H9 (cell line): ENCODE measurements around the gene OR4Q2. TPM values are rescaled to one million over a fixed set of nuclear protein-coding genes. Genes with fewer than 3 reads are reported as not detected.
"Not testable (repeated sequence)": the region's sequence is repeated elsewhere in the genome, so short reads cannot be mapped to it uniquely, and the experiment has no call there.

Experiments
- DNase-seq: peaks from one replicate; pipeline ENCODE4 v3.0.0-alpha.2; 2017
- H2AFZ ChIP-seq: one replicate; pipeline ENCODE4 v1.6.1; 2013; ENCODE audit warnings: mild to moderate bottlenecking, low read length, control low read depth, moderate library complexity
- H2AK5ac ChIP-seq: 2 replicates; pipeline ENCODE4 v1.6.1; 2013; ENCODE audit warnings: low read length, control low read depth, mixed read lengths; ENCODE audit not compliant: insufficient read length
- H2BK120ac ChIP-seq: one replicate; pipeline ENCODE4 v1.6.1; 2013; ENCODE audit warnings: low read depth, mild to moderate bottlenecking, low read length, control low read depth, inconsistent platforms; ENCODE audit not compliant: poor library complexity, severe bottlenecking
- H2BK12ac ChIP-seq: 2 replicates; pipeline ENCODE4 v1.6.1; 2013; ENCODE audit warnings: low read length, control low read depth, mixed read lengths, low read depth; ENCODE audit not compliant: insufficient read length
- H2BK15ac ChIP-seq: 2 replicates; pipeline ENCODE4 v1.6.1; 2013; ENCODE audit warnings: low read depth, low read length, control low read depth
- H2BK20ac ChIP-seq: one replicate; pipeline ENCODE4 v1.6.1; 2013; ENCODE audit warnings: low read depth, mild to moderate bottlenecking, low read length, control low read depth, inconsistent platforms; ENCODE audit not compliant: poor library complexity, severe bottlenecking
- H2BK5ac ChIP-seq: 2 replicates; pipeline ENCODE4 v1.6.1; 2013; ENCODE audit warnings: low read length, control low read depth, mixed read lengths; ENCODE audit not compliant: insufficient read length
- H3K14ac ChIP-seq: 2 replicates; pipeline ENCODE4 v1.6.1; 2013; ENCODE audit warnings: low read length, control low read depth; ENCODE audit not compliant: insufficient read depth
- H3K18ac ChIP-seq: 2 replicates; pipeline ENCODE4 v1.6.1; 2013; ENCODE audit warnings: low read depth, mild to moderate bottlenecking, mixed read lengths, low read length, control low read depth; ENCODE audit not compliant: insufficient read length
- H3K23ac ChIP-seq: 2 replicates; pipeline ENCODE4 v1.6.1; 2013; ENCODE audit warnings: low read length, control low read depth, mixed read lengths, low read depth; ENCODE audit not compliant: insufficient read length
- H3K23me2 ChIP-seq: 2 replicates; pipeline ENCODE4 v1.6.1; 2013; ENCODE audit warnings: low read depth, mild to moderate bottlenecking, mixed read lengths, low read length, control low read depth; ENCODE audit not compliant: insufficient read length, poor library complexity, severe bottlenecking
- H3K27ac ChIP-seq: 2 replicates; pipeline ENCODE4 v1.5.1; 2013; ENCODE audit warnings: low read length, control low read depth, mixed read lengths, low read depth; ENCODE audit not compliant: insufficient read length
- H3K27me3 ChIP-seq: 2 replicates; pipeline ENCODE4 v1.6.1; 2013; ENCODE audit warnings: low read length, control low read depth, inconsistent platforms; ENCODE audit not compliant: insufficient read depth
- H3K4ac ChIP-seq: 2 replicates; pipeline ENCODE4 v1.6.1; 2013; ENCODE audit warnings: low read depth, mild to moderate bottlenecking, control low read depth, inconsistent platforms, low read length, moderate library complexity
- H3K4me1 ChIP-seq: 2 replicates; pipeline ENCODE4 v1.6.1; 2013; ENCODE audit warnings: low read length, control low read depth, inconsistent platforms; ENCODE audit not compliant: insufficient read depth
- H3K4me2 ChIP-seq: 2 replicates; pipeline ENCODE4 v1.6.1; 2013; ENCODE audit warnings: low read length, control low read depth, mixed read lengths; ENCODE audit not compliant: insufficient read length, insufficient read depth
- H3K56ac ChIP-seq: 2 replicates; pipeline ENCODE4 v1.6.1; 2013; ENCODE audit warnings: low read depth, mild to moderate bottlenecking, mixed read lengths, low read length, control low read depth; ENCODE audit not compliant: insufficient read length
- H3K79me1 ChIP-seq: 2 replicates; pipeline ENCODE4 v1.6.1; 2013; ENCODE audit warnings: low read depth, mild to moderate bottlenecking, moderate library complexity, low read length, control low read depth, inconsistent platforms; ENCODE audit not compliant: insufficient read depth, poor library complexity, severe bottlenecking
- H3K79me2 ChIP-seq: 2 replicates; pipeline ENCODE4 v1.6.1; 2013; ENCODE audit warnings: low read length, control low read depth, inconsistent platforms; ENCODE audit not compliant: insufficient read depth
- H3K9ac ChIP-seq: 2 replicates; pipeline ENCODE4 v1.6.1; 2013; ENCODE audit warnings: low read length, control low read depth, mixed read lengths; ENCODE audit not compliant: insufficient read length; ENCODE audit errors: extremely low read depth
- H3K9me3 ChIP-seq: one replicate; pipeline ENCODE4 v1.6.1; 2013; ENCODE audit warnings: low read depth, low read length, inconsistent platforms; ENCODE audit not compliant: control insufficient read depth
- H3T11ph ChIP-seq: one replicate; pipeline ENCODE4 v1.6.1; 2013; ENCODE audit warnings: mild to moderate bottlenecking, low read length, control low read depth, inconsistent platforms
- H4K20me1 ChIP-seq: one replicate; pipeline ENCODE4 v1.6.1; 2013; ENCODE audit not compliant: control insufficient read depth, insufficient read length, insufficient read depth
- H4K5ac ChIP-seq: 2 replicates; pipeline ENCODE4 v1.6.1; 2013; ENCODE audit warnings: low read depth, mild to moderate bottlenecking, mixed read lengths, low read length, control low read depth; ENCODE audit not compliant: insufficient read length
- H4K8ac ChIP-seq: replicated peaks from 2 replicates; pipeline ENCODE4 v1.6.1; 2013; ENCODE audit warnings: low read length, control low read depth, mixed read lengths, low read depth; ENCODE audit not compliant: insufficient read length
- H4K91ac ChIP-seq: 2 replicates; pipeline ENCODE4 v1.6.1; 2013; ENCODE audit warnings: low read depth, mild to moderate bottlenecking, moderate library complexity, mixed read lengths, low read length, control low read depth; ENCODE audit not compliant: insufficient read length
- H3K27ac Mint-ChIP-seq, 3 experiments: 2 replicates in 2 of 3; 3 replicates in 1 of 3; pipeline ENCODE4 v1.8.0; 2020 to 2021; ENCODE audit warnings: mixed read lengths in 3 of 3, mild to moderate bottlenecking in 1 of 3, moderate library complexity in 1 of 3
- H3K27me3 Mint-ChIP-seq: 2 replicates; pipeline ENCODE4 v1.8.0; 2021; ENCODE audit warnings: low read depth, mild to moderate bottlenecking, moderate library complexity, mixed read lengths
- H3K36me3 Mint-ChIP-seq, 3 experiments: 2 replicates in 2 of 3; 3 replicates in 1 of 3; pipeline ENCODE4 v1.8.0; 2020 to 2021; ENCODE audit warnings: low read depth in 3 of 3, mixed read lengths in 3 of 3; ENCODE audit not compliant: insufficient read depth in 1 of 3
- H3K4me1 Mint-ChIP-seq, 2 experiments: 2 replicates each; pipeline ENCODE4 v1.8.0; 2020; ENCODE audit warnings: mixed read lengths in 2 of 2
- H3K4me3 Mint-ChIP-seq, 2 experiments: 2 replicates in 1 of 2; 3 replicates in 1 of 2; pipeline ENCODE4 v1.8.0; 2020 to 2021; ENCODE audit warnings: mild to moderate bottlenecking in 2 of 2, mixed read lengths in 2 of 2, moderate library complexity in 1 of 2
- H3K9me3 Mint-ChIP-seq, 2 experiments: 2 replicates in 1 of 2; 3 replicates in 1 of 2; pipeline ENCODE4 v1.8.0; 2020; ENCODE audit warnings: mild to moderate bottlenecking in 2 of 2, mixed read lengths in 2 of 2, moderate library complexity in 1 of 2
- CTCF ChIP-seq: fragments of 200-600 bp; sonication (generic); conservative IDR thresholded peaks from 3 replicates; pipeline ENCODE4 v1.8.0; 2021; ENCODE audit warnings: antibody characterized with exemption, mild to moderate bottlenecking
- WGBS: extraction: QIAGEN DNeasy Blood & Tissue Kit; methylation state at CpG from one replicate; pipeline ENCODE4 v1.1.7; 2013; ENCODE audit warnings: missing lambda C conversion rate, low lambda C conversion rate, mixed read lengths; ENCODE audit not compliant: insufficient read length; ENCODE audit errors: extremely low coverage; 5-methylcytosine and 5-hydroxymethylcytosine counted together
- long read RNA-seq: library from polyadenylated mRNA; unstranded; transcript quantifications from one replicate; pipeline ENCODE4 v2.0.0, GENCODE V29; 2020
- total RNA-seq: library from RNA; stranded (reverse); gene quantifications from 2 replicates; pipeline ENCODE4 v1.2.1, GENCODE V29; 2021

The OR4Q2 gene
- total RNA-seq = not detected in 2 replicates
- long read RNA-seq = 0 reads

DNA sequence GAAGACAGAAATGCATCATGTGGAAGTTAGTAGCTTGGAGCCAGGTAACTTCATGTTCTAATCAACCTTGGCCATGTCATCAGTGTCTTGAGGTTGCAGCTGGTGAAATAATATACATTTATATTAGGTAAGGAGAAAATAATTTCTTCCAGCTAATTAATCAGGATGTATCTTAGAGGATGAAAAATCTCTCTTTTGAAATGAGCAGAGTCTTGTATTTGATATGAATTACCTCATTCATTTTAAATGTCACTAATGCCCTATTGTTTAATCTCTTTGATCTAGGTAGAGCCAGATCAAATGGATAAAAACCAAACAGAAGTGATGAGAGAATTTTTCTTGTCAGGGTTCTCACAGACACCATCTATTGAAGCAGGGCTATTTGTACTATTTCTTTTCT, at the start of gene OR4Q2:
Gene OR4Q2, plus strand, starts transcription at position 301 of the 400 bp plus-strand sequence.
- Histone ChIP-seq H3K18ac (no peak within 1 kb of the TSS), H3K27me3 (no peaks in the 10 kb centered on the region), H2BK20ac (no peak within 1 kb of the TSS), H2BK12ac (no peak within 1 kb of the TSS), H3K4ac (no peak within 1 kb of the TSS), H3K23me2 (no peaks in the 10 kb centered on the region), H4K91ac (no peak within 1 kb of the TSS), H4K5ac (no peak within 1 kb of the TSS), H4K20me1 (no peaks in the 10 kb centered on the region), H3K79me1 (no peaks in the 10 kb centered on the region), H2BK15ac (no peak within 1 kb of the TSS), H4K8ac (no peak within 1 kb of the TSS), H3K9ac (no peak within 1 kb of the TSS), H3K9me3 (peaks cover 66% of the 10 kb centered on the region), H2AK5ac (no peak within 1 kb of the TSS), H3K79me2 (no peaks in the 10 kb centered on the region), H2BK5ac (no peak within 1 kb of the TSS), H2BK120ac (no peak within 1 kb of the TSS), H3K4me1 (no peaks in the 10 kb centered on the region), H3K56ac (no peak within 1 kb of the TSS), H3T11ph (no peak within 1 kb of the TSS), H3K4me2 (no peak within 1 kb of the TSS), H3K27ac (no peak within 1 kb of the TSS), H3K23ac (no peak within 1 kb of the TSS), H3K14ac (no peak within 1 kb of the TSS), H2AFZ (no peak within 1 kb of the TSS)
- Mint-ChIP-seq H3K27ac (no peak within 1 kb of the TSS), H3K4me1 (no peaks in the 10 kb centered on the region), H3K36me3 (peaks cover 0 to 10% (median 6%) of the 10 kb centered on the region in 3 experiments; a peak in 3 of 7 replicates), H3K27me3 (no peaks in the 10 kb centered on the region), H3K9me3 (peaks cover 66 to 70% of the 10 kb centered on the region in 2 experiments), H3K4me3 (no peak within 1 kb of the TSS)
- no peak for TF ChIP-seq CTCF
- no peak for DNase-seq

DNA sequence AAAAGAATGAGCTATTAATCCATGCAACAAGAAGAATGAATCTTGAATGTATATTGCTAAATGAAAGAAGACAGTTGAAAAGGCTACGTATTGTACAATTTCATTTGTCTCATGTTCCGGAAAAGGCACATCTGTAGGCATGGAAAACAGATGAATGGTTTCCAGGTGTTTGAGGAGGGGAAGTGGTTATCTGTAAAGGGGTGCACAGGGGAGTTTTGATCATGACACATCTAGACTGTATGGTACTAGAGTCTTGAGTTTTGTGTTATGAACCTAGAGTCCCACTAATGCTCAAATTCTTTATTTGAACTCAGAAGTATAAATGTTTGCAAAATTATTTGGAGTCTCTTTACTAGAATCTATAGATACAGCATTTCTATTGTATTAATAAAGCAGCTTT, 32.2 kb upstream of the OR4Q2 start:
- no CpG with 5 or more reads among the region's 2 CpGs for WGBS
- not testable (repeated sequence) for H2BK5ac ChIP-seq, H2BK120ac ChIP-seq, H3K9ac ChIP-seq, H3K27ac Mint-ChIP-seq, H3K4me2 ChIP-seq, H4K20me1 ChIP-seq, H2AFZ ChIP-seq, H3K27me3 ChIP-seq, H3K27ac ChIP-seq, H3K23ac ChIP-seq, H3K4ac ChIP-seq, H3K56ac ChIP-seq, H3K79me1 ChIP-seq, H3K27me3 Mint-ChIP-seq, H3K4me1 Mint-ChIP-seq, H4K91ac ChIP-seq, H2BK15ac ChIP-seq, H4K8ac ChIP-seq, H3K23me2 ChIP-seq, H3K18ac ChIP-seq, H3K4me3 Mint-ChIP-seq, H2AK5ac ChIP-seq, H4K5ac ChIP-seq, H3T11ph ChIP-seq, H3K79me2 ChIP-seq, H3K14ac ChIP-seq, DNase-seq, H2BK12ac ChIP-seq, H3K4me1 ChIP-seq, H2BK20ac ChIP-seq
- peaks cover 0 to 12% (median 0%) of the 10 kb centered on the region in 3 experiments; a peak in 4 of 7 replicates for H3K36me3 Mint-ChIP-seq
- H3K9me3 Mint-ChIP-seq = peaks cover 66 to 75% of the 10 kb centered on the region in 2 experiments
- H3K9me3 ChIP-seq = peaks cover 18% of the 10 kb centered on the region
